KMS-11 (cell line): Measurements from ENCODE around the gene COA6.

Experiments
- H2AFZ ChIP-seq: fragments of 200-600 bp; sonication (generic); 2 replicates; pipeline ENCODE4 v1.6.1; 2016; ENCODE audit warnings: antibody characterized with exemption, mixed run types, low read depth
- H3K27ac ChIP-seq: fragments of 200-600 bp; sonication (generic); 2 replicates; pipeline ENCODE4 v1.6.1; 2016; ENCODE audit warnings: mild to moderate bottlenecking, mixed run types
- H3K27me3 ChIP-seq: fragments of 200-600 bp; sonication (generic); 2 replicates; pipeline ENCODE4 v1.6.1; 2017; ENCODE audit warnings: mild to moderate bottlenecking, low read depth, mixed run types, moderate library complexity; ENCODE audit not compliant: insufficient read depth
- H3K36me3 ChIP-seq: fragments of 200-600 bp; sonication (generic); 2 replicates; pipeline ENCODE4 v1.6.1; 2017; ENCODE audit warnings: mild to moderate bottlenecking, mixed run types; ENCODE audit not compliant: insufficient read depth
- H3K4me1 ChIP-seq: fragments of 200-600 bp; sonication (generic); 2 replicates; pipeline ENCODE4 v1.6.1; 2016; ENCODE audit warnings: mild to moderate bottlenecking, low read depth, mixed run types; ENCODE audit not compliant: poor library complexity, severe bottlenecking
- H3K4me2 ChIP-seq: fragments of 200-600 bp; sonication (generic); 2 replicates; pipeline ENCODE4 v1.7.0; 2016; ENCODE audit warnings: mild to moderate bottlenecking, mixed run types
- H3K4me3 ChIP-seq: fragments of 200-600 bp; sonication (generic); IDR thresholded peaks from 2 replicates; pipeline ENCODE4 v1.6.1; 2017; ENCODE audit warnings: low read depth, low read length, mixed read lengths; ENCODE audit not compliant: insufficient read depth
- H3K79me2 ChIP-seq: fragments of 200-600 bp; sonication (generic); 2 replicates; pipeline ENCODE4 v1.6.1; 2016; ENCODE audit warnings: low read depth, mixed run types; ENCODE audit not compliant: insufficient read depth
- H3K9ac ChIP-seq: fragments of 200-600 bp; sonication (generic); 2 replicates; pipeline ENCODE4 v1.6.1; 2016; ENCODE audit warnings: mild to moderate bottlenecking, mixed run types
- H4K20me1 ChIP-seq: fragments of 200-600 bp; sonication (generic); 2 replicates; pipeline ENCODE4 v1.6.1; 2016; ENCODE audit warnings: mild to moderate bottlenecking, mixed run types; ENCODE audit not compliant: insufficient read depth
- CTCF ChIP-seq: fragments of 200-600 bp; sonication (generic); conservative IDR thresholded peaks from 2 replicates; pipeline ENCODE4 v1.6.1; 2017; ENCODE audit warnings: low read depth, mild to moderate bottlenecking, antibody characterized with exemption, low read length, moderate library complexity, mixed read lengths

Gene COA6

GRCh38 chr1:234337233-234337632, 36.0 kb upstream of the COA6 start:
- H3K36me3 ChIP-seq = no peaks in the 10 kb centered on the region
- no peak for TF ChIP-seq CTCF
- H3K79me2 ChIP-seq = no peaks in the 10 kb centered on the region
- H3K4me3 ChIP-seq = no peak overlapping the region
- H3K4me2 ChIP-seq = no peak overlapping the region
- H3K27me3 ChIP-seq = no peaks in the 10 kb centered on the region
- H2AFZ ChIP-seq = no peak overlapping the region
- H3K4me1 ChIP-seq = no peaks in the 10 kb centered on the region
- H3K9ac ChIP-seq = no peak overlapping the region
- no peaks in the 10 kb centered on the region for H4K20me1 ChIP-seq
- H3K27ac ChIP-seq = no peak overlapping the region

- TF ChIP-seq CTCF = no peak
- Histone ChIP-seq H3K36me3 (no peaks in the 10 kb centered on the region), H3K4me2 (no peak overlapping the region), H3K4me3 (no peak overlapping the region), H3K9ac (no peak overlapping the region), H3K27ac (no peak overlapping the region), H3K79me2 (no peaks in the 10 kb centered on the region), H3K4me1 (no peaks in the 10 kb centered on the region), H2AFZ (no peak overlapping the region), H3K27me3 (no peaks in the 10 kb centered on the region), H4K20me1 (no peaks in the 10 kb centered on the region)
Observed at GRCh38 chr1:234340528-234340927, 32.7 kb upstream of the COA6 start.

- Histone ChIP-seq H3K9ac (no peak overlapping the region), H3K36me3 (no peaks in the 10 kb centered on the region; the same call in 1 of the 2 replicates), H3K4me2 (no peak overlapping the region), H3K4me3 (no peak overlapping the region), H3K27me3 (no peaks in the 10 kb centered on the region), H2AFZ (no peak overlapping the region), H4K20me1 (no peaks in the 10 kb centered on the region), H3K27ac (no peak overlapping the region), H3K79me2 (no peaks in the 10 kb centered on the region), H3K4me1 (no peaks in the 10 kb centered on the region)
- TF ChIP-seq CTCF = no peak
Observed at GRCh38 chr1:234342774-234343173, 30.5 kb upstream of the COA6 start.

GRCh38 chr1:234345237-234345636, 28.0 kb upstream of the COA6 start:
- no peak for TF ChIP-seq CTCF
- H3K4me1 ChIP-seq = no peaks in the 10 kb centered on the region
- no peak overlapping the region for H3K9ac ChIP-seq

More at GRCh38 chr1:234345237-234345636, 28.0 kb upstream of the COA6 start:
- Histone ChIP-seq H4K20me1 (no peaks in the 10 kb centered on the region), H3K4me2 (no peak overlapping the region), H3K79me2 (no peaks in the 10 kb centered on the region), H2AFZ (no peak overlapping the region), H3K36me3 (no peaks in the 10 kb centered on the region; the same call in 1 of the 2 replicates), H3K27ac (no peak overlapping the region), H3K4me3 (no peak overlapping the region), H3K27me3 (no peaks in the 10 kb centered on the region)
